Daoy (cell line): ENCODE data around the gene KLKB1. TPM values are rescaled to one million over a fixed set of nuclear protein-coding genes. Genes with fewer than 3 reads are reported as not detected.
"Not testable (repeated sequence)": the region's sequence is repeated elsewhere in the genome, so short reads cannot be mapped to it uniquely, and the experiment has no call there.

ENCODE experiments used
- DNase-seq: peaks from one replicate; pipeline ENCODE4 v3.0.0-alpha.2; 2015; ENCODE audit warnings: low read depth
- total RNA-seq: library from RNA; depleted of rRNA; stranded (reverse); fragments of >200 nt; shearing (Covaris generic); gene quantifications from 2 replicates; pipeline ENCODE4 v1.2.3, GENCODE V29; 2014

Gene KLKB1
- total RNA-seq, 1 experiment from 2014 or later, result not detected

DNA sequence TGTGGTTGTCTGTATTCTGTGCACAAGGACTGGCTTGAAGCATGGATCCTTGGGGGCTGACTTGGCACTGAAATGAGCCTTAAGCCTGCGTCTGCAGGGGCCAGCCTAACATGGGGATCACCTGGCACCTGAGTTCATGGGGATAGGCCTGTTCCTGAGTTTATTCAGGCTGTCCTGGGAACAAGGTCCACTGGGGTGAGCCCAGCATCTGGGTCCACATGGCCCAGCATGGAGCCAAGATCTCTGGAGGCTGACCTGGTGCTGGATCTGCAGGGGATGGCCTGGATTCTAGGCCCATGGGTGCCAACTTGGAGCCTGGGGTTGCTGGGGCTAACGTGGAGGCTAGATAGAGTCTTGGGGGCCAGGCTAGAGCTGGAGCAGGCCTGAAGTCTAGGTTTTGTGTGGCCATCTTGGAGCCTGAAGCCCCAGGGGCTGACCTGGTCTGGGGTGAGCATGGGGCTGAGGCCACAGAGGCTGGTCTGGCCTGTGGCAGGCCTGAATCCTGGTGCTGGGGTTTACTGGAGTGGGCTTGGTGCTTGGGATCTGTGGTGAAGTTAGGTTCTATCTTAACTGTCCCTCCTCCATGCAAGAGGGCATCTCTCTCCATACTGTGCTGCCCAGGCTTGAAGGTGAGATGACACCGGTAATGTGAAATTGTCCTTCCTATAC is 652 bp upstream of the KLKB1 start:
- no peak for DNase-seq

- DNase-seq, result no peak
Observed at GRCh38 chr4:186227744-186228513, 622 bp downstream of the KLKB1 start.

- DNase-seq, result no peak
Observed at GRCh38 chr4:186228514-186228894, 1.2 kb downstream of the KLKB1 start.

DNA sequence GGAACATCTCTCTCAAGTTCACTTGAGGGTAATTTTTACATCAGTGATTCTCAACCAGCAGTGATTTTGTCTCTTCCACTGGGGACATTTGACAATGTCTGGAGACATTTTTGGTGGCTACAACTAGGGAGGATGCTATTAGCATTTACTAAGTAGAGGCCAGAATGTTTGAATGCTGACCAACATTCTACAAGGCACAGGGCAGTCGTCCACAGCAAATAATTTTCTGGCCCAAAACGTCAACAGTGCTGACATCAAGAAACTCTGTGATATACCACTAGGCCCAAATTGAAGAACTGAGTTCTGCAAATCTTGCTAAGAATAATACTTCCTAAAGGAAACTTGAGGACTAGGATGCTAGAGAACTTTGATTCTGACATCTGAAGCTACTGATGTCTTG is 7.1 kb downstream of the KLKB1 start:
- DNase-seq, result no peak

DNA sequence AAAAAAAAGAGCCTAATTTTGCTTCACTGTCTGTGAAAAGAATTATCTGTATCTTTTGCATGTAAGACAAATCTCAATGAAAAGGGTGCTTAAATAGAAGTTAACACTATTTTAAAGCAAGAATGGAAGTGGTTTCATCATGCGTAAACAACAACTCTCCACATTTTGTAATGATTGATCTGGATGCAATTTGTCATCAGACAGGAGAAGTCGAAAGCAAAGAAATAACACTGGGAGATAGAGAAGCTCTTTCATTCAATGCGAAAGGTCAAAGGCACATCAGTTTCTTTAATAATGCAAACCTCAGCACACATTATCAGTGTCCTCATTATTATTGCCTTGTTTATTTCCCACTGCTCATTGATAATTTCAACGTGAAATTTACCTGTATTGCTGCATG is 8.8 kb downstream of the KLKB1 start:
- DNase-seq, result no peak

GRCh38 chr4:186240452-186240847 is 13.1 kb downstream of the KLKB1 start:
- no peak for DNase-seq

- no peak for DNase-seq
Observed at GRCh38 chr4:186240848-186241491, 13.7 kb downstream of the KLKB1 start.

DNA sequence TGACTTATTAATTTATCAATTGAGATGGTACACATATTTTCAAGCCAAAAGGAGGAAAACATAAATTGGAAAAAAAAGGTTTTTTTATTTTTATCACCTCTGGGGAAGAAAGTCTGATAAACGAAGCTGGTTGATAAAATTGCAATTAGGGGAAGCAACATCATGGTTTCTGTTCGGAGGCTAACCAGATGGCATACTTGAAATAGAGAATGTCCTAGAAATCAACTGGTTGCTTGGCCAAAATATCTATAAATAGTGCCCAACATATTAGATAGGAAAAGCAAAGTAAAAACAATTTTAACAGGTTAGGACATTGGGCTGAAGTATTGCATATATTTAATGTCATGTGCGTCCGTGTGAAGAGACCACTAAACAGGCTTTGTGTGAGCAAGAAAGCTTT is 14.3 kb downstream of the KLKB1 start:
- no peak for DNase-seq

- not testable (repeated sequence) for DNase-seq
Observed at GRCh38 chr4:186242031-186242430, 14.7 kb downstream of the KLKB1 start.

- no peak for DNase-seq
Observed at GRCh38 chr4:186243331-186243730, 16.0 kb downstream of the KLKB1 start.

DNA sequence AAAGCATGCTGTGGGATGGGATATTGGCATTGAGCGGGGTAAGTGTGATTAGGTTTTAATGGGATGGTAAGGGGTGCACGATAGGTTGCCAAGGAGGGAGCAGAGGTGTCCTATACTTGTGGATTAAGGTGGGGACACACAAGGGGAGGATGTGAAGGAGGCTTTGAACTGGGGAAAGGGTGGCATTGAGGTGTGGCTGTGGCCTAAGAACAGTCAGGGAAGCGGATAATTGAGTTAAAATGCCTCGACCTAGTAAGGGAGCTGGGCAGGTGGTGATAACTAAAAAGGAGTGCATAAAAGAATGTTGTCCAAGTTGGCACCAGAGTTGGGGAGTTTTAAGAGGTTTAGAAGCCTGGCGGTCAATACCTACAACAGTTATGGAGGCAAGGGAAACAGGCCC is 17.5 kb downstream of the KLKB1 start:
- DNase-seq, result no peak

DNA sequence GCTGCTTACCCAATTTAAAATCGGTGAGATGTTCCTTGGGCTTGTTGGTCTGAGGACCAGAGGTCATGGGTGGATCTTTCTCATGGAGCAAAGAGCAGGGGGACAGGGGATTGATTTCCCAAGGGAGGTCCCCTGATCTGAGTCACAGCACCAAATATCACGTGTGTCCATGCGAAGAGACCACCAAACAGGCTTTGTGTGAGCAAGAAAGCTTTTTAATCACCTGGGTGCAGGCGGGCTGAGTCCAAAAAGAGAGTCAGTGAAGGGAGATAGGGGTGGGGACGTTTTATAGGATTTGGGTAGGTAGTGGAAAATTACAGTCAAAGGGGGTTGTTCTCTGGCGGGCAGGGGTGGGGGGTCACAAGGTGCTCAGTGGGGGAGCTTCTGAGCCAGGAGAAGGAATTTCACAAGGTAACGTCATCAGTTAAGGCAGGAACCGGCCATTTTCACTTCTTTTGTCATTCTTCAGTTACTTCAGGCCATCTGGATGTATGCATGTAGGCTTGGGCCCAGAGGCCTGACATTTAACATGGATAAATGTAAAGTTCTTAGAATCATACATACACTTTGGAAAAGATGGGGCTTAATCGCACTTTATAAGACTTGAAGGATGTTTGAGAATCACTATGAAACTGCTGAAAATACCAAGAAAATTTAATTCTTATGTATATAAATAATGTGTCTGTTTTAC is 19.9 kb downstream of the KLKB1 start:
- DNase-seq, result not testable (repeated sequence)

DNA sequence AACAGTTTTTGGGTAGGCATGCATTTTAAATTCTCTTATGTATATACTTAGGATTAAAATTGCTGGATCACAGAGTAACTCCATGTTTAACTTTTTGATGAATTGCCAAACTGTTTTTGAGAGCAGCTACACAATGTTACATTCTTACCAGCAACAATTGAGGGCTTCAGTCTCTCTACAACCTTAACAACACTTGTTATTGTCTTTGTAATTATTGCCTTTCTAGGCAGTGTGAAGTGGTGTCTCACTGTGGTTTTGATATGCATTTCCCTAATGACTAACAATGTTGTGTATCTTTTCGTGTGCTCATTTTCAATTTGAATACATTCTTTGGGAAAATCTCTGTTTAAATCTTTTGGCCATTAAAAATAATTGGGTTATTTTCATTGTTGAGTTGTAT is 21.3 kb downstream of the KLKB1 start:
- no peak for DNase-seq

GRCh38 chr4:186249785-186250754 is 22.8 kb downstream of the KLKB1 start:
- DNase-seq, result no peak

DNA sequence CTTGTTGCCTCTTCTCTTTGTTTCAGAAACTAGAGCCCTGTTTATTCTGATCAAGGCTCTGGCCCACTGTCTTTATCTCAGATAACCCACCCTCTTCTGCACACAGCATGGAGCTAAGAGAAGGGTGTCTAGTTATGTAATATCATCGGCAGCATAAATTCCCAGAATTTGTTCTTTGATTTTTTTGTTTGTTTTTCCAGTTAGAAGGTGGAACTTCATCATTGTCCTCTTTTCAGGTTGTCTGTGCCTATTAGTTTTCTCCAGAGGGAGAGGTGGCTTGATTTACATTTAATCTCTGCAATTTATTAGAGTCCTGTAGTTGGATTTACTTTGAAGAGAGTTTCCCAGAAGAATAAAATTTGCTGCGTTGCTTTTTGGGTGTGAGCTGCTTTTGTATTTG is 23.5 kb downstream of the KLKB1 start:
- DNase-seq, result no peak

DNA sequence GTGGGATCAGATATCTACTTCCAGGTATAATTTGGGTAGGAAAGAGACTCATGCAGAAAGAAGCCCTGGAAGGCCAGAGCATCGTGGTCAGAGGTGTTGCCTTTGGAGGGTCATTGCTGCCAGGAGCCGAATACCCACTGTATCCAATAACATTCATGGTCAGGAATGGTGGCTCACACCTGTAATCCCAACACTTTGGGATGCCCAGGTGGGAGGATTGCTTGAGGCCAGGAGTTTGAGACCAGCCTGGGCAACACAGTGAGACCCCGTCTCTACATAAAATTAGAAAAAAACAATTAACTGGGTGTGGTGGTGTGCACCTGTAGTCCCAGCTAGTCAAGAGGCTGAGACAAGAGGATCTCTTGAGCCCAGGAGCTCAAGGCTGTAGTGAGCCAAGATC is 27.8 kb downstream of the KLKB1 start:
- no peak for DNase-seq

DNA sequence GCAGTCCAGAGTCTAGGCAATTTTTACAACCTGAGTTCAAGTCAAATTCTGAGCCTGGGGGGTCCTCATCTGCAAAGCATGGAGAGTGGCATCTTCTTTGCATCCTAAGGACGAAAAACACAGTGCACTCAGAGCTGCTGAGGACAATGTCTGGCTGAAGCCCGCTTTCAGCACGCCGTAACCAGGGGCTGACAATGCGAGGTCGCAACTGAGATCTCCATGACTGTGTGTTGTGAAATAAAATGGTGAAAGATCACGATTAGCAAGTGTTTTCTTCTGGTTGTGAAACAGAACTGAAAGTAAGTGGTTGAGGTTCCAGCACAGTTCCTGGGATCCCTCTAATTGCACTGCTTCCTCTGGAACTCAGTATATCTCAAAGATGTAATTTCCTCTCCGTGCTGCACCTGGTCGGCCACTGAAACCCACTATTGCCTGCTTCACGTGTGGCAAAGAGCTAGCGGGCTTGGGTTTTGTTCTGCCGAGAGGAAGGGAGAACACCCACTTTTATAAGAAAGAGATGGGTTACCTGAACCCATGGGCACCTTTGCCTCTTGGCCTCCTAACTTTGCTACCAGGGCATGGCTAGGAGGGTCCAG is 31.0 kb downstream of the KLKB1 start:
- no peak for DNase-seq

DNA sequence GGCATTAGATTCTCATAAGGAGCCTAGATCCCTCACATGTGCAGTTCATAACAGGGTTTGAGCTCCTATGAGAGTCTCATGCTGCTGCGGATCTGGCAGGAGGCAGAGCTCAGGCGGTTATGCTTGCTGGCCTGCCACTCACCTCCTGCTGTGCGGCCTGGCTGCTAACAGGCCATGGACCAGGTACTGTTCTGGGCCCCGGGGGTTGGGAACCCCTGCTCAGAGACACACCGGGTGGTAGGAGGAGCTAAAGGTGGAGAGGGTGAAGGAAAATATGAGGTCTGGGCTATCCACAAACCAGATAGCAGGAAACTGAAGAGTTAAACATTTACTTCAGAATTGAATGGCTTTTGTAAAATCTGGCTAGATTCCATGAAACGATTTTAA is 32.8 kb downstream of the KLKB1 start:
- DNase-seq, result no peak

DNA sequence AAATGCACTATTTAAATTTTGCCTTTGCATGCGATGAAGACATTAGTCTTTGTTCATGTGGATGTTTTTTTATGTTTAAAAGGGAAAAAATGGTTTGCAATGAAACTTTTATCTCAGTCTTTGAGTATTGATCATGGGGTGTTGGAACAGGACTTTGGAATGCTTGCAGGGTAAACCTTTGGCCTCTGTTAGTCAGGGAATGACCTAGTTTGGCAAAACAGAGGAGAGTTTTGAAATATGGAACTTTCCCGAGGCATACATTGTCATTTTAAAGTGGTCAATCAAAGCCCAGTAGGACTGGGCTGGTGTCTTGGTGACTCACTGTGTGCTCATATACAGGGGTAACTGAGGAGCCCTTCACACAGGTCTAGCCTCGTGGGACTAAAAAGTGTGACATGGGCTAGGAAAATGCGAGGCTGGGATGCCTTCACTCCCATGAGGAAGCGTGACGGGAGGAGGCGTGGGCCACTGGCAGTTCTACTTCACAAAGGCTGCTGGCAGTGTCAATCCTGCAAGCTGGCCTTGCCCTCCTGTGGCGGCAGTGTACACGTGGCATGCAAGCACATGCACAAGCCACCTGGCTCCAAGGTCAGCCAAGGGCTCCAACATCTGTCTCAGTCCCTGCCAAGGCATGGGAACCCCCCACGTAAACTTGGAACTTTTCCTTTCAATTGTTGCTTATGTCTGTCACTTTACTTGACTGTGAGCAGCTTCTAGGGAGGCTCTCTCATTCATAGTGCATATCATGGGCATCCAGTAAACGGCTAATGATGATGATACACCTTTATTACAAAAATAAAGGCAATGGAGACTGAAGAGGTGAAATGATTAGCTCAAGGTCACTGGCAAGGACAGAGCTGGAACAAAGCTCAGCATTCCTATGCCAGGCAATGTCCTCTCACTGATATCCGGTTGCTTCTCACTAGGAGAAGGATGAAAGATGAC is 33.5 kb downstream of the KLKB1 start:
- no peak for DNase-seq

DNA sequence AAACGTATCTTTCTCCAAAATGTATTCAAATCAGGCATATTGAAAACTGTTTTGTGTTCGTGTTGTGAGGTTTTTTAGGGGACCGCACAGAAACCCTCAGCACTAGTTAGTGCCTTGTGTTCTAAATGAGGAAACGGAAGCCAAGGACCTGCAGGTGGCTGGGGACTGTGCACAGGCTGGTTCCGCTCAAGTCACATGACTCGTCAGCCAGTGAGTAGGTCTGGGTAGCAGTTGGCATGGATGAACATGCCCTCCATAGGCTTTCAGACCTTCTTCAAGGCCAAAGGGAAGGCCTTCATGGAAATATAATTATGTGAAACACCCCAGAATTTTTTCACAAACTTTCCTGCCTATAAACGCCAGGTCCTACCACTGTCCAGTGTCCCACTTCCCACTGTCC is 37.4 kb downstream of the KLKB1 start:
- DNase-seq, result no peak
